ENCODE results near the gene PRKD2.
"Not testable (repeated sequence)": the region's sequence is repeated elsewhere in the genome, so short reads cannot be mapped to it uniquely, and the experiment has no call there.

PRKD2 gene

GRCh38 chr19:46717034-46717715, at the start of gene PRKD2:
Gene PRKD2, minus strand, starts transcription at chr19:46717114. Its CDS starts 744 bp downstream, at chr19:46716370.
- H3K4me3 ChIP-seq (ENCODE audit: low read depth, low read length), result peak within 1 kb of the TSS; percentile 72
- no peak for DNase-seq (ENCODE audit: low read depth)
- no peak for TF ChIP-seq CTCF (IDR thresholded peaks at IDR 0.05; ENCODE audit: low read depth, low read length, missing control alignments)

- no peak for TF ChIP-seq CTCF (IDR thresholded peaks at IDR 0.05; ENCODE audit: low read depth, low read length, missing control alignments)
- DNase-seq (ENCODE audit: low read depth), result no peak
- no peak overlapping the region for H3K4me3 ChIP-seq (ENCODE audit: low read depth, low read length)
Observed at GRCh38 chr19:46764817-46765291, 47.9 kb upstream of the PRKD2 start.

- TF ChIP-seq CTCF (IDR thresholded peaks at IDR 0.05; ENCODE audit: low read depth, low read length, missing control alignments), result no peak
- no peak overlapping the region for H3K4me3 ChIP-seq (ENCODE audit: low read depth, low read length)
- DNase-seq (ENCODE audit: low read depth), result no peak
Observed at GRCh38 chr19:46762245-46762890, 45.5 kb upstream of the PRKD2 start.

- H3K4me3 ChIP-seq (ENCODE audit: low read depth, low read length), result no peak overlapping the region
- DNase-seq (ENCODE audit: low read depth), result no peak
- no peak for TF ChIP-seq CTCF (IDR thresholded peaks at IDR 0.05; ENCODE audit: low read depth, low read length, missing control alignments)
Observed at GRCh38 chr19:46761418-46761831, 44.5 kb upstream of the PRKD2 start.

- not testable (repeated sequence) for DNase-seq (ENCODE audit: low read depth)
Observed at GRCh38 chr19:46760897-46761296, 44.0 kb upstream of the PRKD2 start.

GRCh38 chr19:46760363-46760762, 43.4 kb upstream of the PRKD2 start:
- H3K4me3 ChIP-seq (ENCODE audit: low read depth, low read length), result no peak overlapping the region
- no peak for DNase-seq (ENCODE audit: low read depth)
- no peak for TF ChIP-seq CTCF (IDR thresholded peaks at IDR 0.05; ENCODE audit: low read depth, low read length, missing control alignments)

More at GRCh38 chr19:46760897-46761296, 44.0 kb upstream of the PRKD2 start:
- H3K4me3 ChIP-seq (ENCODE audit: low read depth, low read length), result not testable (repeated sequence)

GRCh38 chr19:46759817-46760333, 43.0 kb upstream of the PRKD2 start:
- no peak for TF ChIP-seq CTCF (IDR thresholded peaks at IDR 0.05; ENCODE audit: low read depth, low read length, missing control alignments)
- no peak overlapping the region for H3K4me3 ChIP-seq (ENCODE audit: low read depth, low read length)
- no peak for DNase-seq (ENCODE audit: low read depth)

All from GM12864 (cell line).